Measurements from ENCODE around the gene PRSS33.

PRSS33 gene

GRCh38 chr16:2795395-2796143, 8.2 kb upstream of the PRSS33 start:
- no peak for DNase-seq

- no peak for DNase-seq
Measured at GRCh38 chr16:2792940-2793339, 5.6 kb upstream of the PRSS33 start.

GRCh38 chr16:2791174-2791573, 3.8 kb upstream of the PRSS33 start:
- no peak for DNase-seq

GRCh38 chr16:2790631-2791030, 3.3 kb upstream of the PRSS33 start:
- DNase-seq = no peak

GRCh38 chr16:2787961-2788360, 601 bp upstream of the PRSS33 start:
- DNase-seq = no peak

- no peak for DNase-seq
Measured at GRCh38 chr16:2786826-2787151, 571 bp downstream of the PRSS33 start.

- no peak for DNase-seq
Measured at GRCh38 chr16:2786061-2786825, 1.1 kb downstream of the PRSS33 start.

GRCh38 chr16:2785101-2785991, 2.0 kb downstream of the PRSS33 start:
- DNase-seq = no peak

GRCh38 chr16:2784358-2785100, 2.8 kb downstream of the PRSS33 start:
- DNase-seq = no peak

- no peak for DNase-seq
Measured at GRCh38 chr16:2783581-2784357, 3.6 kb downstream of the PRSS33 start.

- no peak for DNase-seq
Measured at GRCh38 chr16:2782583-2783351, 4.6 kb downstream of the PRSS33 start.

- no peak for DNase-seq
Measured at GRCh38 chr16:2779978-2780898, 7.1 kb downstream of the PRSS33 start.

GRCh38 chr16:2779151-2779920, 8.0 kb downstream of the PRSS33 start:
- no peak for DNase-seq

- no peak for DNase-seq
Measured at GRCh38 chr16:2778630-2778958, 8.8 kb downstream of the PRSS33 start.

GRCh38 chr16:2777903-2778629, 9.3 kb downstream of the PRSS33 start:
- DNase-seq = no peak

GRCh38 chr16:2777231-2777902, 10.0 kb downstream of the PRSS33 start, which contains the start of gene ELOB:
TSS of gene ELOB (minus strand) at chr16:2777280. CDS start at chr16:2777239, 41 bp downstream.
- DNase-seq = peak; percentile 62

GRCh38 chr16:2776500-2777139, 10.7 kb downstream of the PRSS33 start:
- DNase-seq = no peak
